Measurements from ENCODE around the gene SLC24A3.

The SLC24A3 gene

DNA sequence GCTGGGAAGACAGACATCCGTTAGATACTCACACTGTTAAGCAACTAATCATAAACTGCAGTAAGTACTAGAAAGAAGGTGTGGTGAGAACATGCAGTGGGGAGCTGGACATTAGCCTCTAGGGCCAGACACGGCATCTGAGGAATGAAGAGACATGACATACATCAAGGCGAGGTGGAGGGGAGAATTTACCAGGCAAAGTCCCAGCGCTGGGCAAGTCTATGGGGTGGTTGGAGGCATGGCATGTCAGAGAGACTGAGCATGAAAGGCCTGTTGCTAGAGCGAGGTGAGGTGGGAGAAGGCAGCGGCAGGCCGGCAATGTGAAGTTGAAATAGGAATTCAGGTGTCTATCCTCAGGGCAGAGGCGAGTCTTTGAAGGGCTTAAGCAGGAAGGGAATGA is 31.8 kb downstream of the SLC24A3 start:
- DNase-seq: no peak

DNA sequence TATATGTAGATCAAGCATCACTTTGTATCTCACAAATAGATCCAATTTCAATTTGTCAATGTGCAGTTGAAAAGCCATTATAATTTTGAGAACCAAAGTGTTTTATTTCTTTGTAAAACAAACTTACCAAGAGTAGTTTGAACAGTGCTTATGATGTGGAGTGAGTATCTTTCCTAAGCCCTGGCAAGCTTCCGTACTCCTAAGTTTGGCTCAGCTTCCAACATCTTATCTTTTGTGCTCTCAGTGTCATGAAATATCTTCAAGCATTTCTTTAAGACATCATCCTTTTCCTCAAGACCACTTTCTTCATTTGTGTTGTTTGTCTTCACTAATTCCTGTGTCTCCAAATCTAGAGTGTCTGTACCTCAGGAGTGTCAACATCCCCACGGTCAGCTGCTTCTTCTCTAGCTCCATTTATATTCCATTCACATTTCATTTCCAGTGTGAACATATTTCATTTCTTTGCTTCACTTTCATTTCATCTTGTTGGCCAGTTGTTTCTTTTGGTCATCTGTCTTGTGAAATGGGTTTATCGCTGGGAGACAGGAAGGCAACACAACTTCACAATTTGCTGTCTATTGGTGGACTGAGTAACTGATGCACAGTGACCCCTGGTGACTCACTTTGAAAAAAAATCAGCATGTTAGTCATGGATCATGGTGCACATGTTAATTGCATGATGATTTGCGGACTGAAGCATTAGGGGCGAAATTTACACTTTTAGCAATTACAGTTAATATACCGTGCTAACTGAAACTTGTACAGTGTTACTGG is 36.9 kb downstream of the SLC24A3 start:
- no peak for DNase-seq

DNA sequence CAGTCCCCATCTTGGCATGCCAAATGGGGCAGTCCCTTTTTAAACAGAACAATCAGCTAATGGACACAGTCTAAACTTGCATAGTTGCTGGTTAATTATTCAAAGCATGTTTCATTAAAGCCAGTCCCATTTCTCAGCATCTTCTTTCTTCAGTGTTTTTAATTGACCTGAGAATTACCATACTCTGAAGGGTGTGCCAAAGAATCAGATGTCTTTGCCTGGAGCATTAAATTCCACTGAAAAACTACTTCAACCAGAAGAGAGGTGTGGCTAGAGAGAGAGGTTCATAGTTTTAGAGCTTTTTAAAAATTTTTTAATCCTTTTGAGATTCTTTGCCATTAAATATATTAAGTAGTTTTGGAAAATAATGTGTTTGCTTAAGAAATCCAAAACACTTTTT is 37.9 kb downstream of the SLC24A3 start:
- DNase-seq: no peak

DNA sequence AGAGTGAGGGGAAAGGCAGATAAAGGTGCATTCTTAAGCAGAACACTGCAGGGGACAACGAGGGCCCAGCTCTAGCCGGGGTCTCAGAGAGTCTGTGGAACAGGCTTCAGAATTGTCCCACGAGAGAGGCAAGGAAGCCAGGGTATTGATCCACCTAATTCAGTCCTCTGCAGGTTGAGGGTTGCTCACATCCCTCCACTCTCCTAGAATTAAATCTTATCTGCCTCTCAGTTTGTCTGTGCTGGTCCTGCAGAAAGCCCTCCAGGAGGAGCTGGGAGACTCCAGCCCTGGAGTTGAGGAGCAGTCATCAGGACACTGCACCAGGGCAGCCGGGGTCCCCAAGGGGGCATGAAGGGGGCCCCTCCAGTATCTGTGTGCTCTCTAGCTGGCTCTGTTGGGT is 39.1 kb downstream of the SLC24A3 start:
- no peak for DNase-seq

DNA sequence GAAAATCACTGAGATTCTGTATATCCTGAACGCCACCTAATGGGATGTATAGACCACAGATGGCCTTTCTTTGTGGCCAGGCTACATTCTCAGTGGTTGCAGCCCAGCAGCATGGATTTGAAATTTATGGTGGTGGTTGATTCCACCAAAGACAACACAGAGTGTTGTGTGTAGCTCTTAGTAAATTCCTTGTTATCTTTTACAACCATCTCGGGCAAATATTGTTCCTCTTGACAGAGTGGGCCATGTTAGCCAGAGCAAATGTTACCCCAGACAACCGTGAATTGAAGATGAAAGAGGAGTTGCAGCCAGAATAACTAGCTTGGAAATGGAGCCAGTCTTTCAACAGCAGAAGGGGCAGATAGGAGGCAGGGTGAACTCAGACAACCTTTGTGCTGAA is 39.5 kb downstream of the SLC24A3 start:
- no peak for DNase-seq

DNA sequence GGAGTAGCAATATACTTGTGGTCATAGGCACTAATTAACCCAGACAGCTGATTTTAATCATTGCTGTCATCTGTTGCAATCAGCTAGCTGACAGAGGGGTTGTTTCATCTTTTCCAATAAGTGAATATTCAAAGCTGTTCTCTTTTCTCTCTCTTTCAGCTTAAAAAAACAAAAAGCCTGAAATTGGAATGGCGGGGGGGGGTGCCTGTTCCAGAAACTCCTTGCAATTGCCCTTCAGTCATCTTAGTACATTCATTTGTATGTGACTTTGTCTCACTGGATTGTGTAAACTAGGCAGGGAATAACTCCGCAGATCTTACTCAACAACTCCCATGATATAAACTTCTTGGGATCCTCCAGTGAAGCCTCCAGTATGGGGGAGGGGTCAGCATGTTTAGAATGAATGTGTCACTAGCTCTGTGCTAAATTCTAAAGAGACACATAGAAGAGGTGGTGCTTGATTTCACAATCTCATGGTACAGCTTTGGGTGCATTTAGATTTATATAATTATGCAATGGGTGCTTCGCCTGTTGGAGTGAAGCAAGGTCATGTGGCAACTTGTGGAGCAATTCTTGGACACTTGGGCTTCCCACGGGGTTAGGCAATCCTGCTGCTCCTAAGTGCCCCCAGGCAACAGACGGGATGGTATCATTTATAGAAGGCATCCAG is 40.1 kb downstream of the SLC24A3 start:
- no peak for DNase-seq

DNA sequence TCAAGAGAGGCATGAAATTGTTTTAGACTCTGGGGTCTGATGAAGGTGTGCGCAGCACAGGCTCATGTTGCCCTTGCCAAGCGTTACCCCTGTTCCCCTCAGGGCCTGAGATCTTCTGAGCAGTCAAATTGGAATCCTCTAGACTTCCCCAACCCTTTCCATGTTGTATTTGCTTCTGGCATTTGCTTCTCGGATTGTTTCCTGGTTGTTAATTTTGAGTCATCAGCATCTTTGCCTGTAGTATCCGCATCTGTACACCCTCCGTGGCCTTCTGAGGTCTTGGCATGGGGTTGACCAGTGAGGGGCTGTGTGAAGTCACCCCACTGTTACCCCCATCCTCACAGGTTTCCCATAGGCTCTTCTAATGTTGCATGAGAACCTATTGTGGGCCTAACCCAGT is 40.9 kb downstream of the SLC24A3 start:
- DNase-seq: no peak

DNA sequence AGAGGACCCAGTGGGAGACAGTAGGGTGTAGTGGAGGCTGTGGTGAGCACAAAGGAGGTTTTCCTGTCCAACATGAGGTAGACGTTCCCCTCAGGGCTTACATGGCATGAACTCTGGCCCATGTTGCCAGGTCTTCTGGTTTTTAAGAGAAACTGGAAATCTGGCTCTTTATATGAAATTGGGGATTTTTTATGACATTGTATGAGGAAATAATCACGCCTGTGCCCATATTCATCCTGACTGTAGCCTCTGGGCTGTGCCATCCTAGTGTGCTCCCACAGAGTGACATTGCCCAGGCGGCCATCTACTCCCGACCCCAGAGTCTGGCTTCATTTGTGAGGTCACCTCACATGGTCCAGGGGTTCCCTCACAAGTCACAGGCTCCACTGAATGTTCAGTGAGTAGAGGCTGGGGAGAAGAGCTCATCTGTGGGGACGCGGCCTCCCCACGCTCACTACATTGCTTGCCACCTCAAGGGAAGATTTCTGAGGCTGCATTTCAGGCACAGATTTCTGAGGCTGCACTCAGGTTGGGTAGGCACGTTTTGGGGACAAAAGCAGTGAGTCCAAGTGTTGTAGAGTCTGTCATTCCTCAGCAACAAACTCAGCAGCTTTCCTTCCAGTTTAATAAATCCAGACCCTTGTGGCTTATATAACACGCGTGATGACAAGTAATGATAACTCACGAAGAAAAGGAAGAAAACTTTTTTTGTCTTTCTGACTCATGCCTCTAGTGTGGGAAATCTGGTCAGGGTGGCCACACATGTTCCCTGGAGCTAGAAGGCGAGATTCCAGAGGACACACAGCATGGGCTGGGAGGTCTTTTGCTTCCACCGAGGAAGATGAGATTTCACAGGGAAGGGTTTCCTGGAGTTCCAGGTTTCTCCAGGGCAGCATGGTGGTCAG is 41.7 kb downstream of the SLC24A3 start:
- no peak for DNase-seq

DNA sequence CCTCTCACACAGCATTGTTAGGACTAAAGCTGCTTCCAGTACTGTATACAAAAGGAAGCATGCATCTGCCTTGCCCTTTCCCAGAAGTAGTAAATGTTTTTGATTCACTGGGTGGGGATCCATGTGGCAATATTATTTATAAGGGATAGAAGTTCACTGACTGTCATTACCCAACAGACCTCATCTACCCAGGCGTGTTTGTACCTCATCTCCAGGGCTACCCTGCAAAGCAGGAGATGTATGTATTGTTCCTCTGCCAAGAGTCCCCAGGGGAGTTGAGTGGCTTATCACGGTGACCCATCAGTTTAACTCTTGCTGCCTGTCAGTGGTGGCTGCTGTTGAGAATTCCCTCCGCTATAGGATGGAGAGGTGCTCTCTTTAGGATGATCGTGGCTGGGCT is 42.5 kb downstream of the SLC24A3 start:
- DNase-seq: no peak

DNA sequence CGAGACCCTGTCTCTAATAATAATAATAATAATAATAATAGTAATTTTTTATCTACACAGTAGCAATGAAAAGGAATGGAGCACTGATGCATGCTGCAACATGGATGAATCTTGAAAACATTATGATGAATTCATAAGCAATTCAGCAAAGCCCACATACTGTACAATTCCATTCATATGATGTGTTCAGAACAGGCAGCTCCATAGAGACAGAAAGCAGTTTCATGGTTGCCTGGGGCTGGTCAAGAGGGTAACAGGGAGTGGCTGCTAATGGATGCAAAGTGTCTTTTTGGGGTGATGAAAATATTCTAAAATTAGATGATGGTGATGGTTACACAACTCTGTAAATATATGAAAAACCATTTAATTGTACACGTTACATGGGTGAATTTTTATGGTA is 43.6 kb downstream of the SLC24A3 start:
- DNase-seq: no peak

DNA sequence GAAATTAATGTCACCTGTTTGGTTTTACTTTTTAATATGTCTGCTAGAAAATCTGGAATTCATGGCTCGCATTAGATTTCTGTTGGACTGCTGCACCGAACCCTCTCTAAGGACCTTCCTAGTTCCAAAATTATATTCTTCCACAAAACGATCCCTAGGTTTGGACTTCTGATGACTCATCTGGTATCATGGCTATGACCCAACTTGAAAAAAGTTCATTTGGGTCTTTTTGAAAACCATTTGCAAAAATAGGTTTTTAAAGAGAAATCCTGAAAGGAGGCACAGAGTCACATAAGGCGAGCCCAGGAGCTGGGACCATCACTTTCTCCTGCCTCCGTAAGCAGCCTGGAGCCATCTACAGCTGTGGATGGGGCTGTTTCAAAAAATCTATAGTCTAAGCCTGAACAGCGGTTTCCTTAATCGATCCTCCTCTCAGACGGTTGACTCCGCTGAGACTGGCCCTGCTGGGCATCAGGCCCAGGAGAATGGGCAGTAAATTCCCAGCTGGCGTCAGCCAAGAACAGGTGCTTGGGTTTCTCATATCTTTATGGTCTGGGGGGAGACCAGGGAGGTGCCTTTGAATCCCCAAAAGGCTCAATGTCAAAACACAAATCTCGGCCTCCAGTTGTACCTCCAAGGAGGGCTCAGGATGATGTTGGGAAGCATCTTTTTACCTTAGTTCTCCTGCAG is 44.6 kb downstream of the SLC24A3 start:
- DNase-seq: no peak

DNA sequence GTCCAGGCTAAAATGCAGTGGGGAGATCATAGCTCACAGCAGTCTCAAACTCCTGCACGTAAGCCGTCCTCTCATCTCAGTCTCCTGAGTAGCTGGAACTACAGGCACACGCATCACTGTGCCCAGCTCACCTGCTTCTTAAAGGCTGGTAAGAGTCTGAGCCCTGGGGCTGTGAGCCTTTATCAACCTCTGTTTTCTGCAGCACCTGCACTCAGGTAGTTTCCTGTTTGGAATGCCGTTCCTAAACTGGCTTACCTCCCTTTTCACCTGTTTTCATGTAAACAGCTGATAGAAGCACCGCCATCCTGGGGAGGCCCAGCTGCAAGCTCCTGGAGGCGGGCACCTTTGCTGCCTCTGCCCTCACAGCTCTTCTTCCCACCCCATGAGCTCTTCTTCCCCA is 45.4 kb downstream of the SLC24A3 start:
- no peak for DNase-seq

DNA sequence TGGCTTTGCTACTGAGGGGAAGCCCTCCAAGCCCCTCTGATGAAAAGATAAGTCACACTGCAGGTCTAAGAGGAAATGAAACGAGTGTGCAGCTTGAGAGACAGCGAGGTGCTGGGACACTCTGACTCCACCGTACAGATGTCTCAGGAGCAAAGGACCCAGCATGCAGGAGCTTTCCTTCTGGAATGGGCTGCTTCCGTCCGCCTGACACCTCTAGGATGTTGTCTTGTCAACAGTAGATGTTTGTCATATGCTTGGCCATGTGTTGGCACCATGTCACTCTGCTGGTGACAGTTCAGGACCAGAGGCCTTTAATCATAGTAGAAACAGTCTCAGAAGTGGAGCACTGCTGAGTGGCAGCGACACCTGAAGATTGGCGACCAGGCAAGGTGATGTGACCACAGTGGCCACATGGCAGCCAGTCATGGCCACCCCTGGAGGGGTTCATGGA is 46.7 kb downstream of the SLC24A3 start:
- no peak for DNase-seq

DNA sequence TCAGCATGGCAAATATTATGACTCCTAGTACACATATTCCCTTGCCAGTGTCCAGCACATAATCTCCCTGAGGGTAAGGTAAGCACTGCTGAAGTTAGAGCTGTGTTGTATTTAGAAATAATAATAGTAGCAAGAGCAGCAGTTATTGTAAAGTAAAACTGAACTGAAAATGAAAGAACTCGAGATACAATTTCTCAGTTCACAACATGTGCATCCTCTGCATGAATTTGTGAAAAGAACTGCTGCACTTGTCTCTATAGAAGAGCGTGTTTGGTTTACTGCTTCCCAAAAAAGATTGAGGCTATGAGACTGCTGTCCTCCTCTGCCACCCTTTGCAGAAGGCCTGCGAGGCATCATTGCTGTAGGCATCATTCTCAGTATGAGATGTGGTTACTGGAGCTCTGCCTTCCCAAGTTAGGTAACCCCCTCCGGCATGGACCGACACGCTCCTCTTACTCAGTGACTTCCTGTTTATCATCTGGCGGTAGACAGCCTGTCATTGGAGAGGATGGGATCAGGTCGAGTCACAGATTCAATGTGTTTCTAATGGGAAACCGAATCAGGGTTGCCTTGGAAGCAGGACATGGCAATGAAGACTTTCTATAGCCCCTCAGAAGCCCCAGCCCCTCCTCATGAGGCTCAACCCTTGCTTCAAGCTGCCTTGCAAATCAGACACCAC is 48.1 kb downstream of the SLC24A3 start:
- no peak for DNase-seq

DNA sequence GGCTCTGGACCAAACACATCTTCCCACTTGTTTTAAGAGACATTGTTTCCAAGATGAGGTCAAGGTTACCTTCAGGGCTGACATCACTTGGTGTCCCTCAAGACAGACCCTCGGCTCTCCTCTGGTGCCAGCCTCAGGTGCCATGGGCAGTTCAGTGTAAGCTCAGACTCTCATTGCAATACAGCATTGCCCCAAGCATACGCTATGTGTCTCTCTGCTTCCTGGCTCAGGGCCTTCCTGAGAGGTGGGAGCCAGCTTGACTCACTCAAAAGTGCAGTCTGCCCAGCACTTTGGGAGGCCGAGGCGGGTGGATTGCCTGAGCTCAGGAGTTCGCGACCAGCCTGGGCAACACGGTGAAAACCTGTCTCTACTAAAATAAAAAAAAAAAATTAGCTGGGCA is 51.7 kb downstream of the SLC24A3 start:
- no peak for DNase-seq

DNA sequence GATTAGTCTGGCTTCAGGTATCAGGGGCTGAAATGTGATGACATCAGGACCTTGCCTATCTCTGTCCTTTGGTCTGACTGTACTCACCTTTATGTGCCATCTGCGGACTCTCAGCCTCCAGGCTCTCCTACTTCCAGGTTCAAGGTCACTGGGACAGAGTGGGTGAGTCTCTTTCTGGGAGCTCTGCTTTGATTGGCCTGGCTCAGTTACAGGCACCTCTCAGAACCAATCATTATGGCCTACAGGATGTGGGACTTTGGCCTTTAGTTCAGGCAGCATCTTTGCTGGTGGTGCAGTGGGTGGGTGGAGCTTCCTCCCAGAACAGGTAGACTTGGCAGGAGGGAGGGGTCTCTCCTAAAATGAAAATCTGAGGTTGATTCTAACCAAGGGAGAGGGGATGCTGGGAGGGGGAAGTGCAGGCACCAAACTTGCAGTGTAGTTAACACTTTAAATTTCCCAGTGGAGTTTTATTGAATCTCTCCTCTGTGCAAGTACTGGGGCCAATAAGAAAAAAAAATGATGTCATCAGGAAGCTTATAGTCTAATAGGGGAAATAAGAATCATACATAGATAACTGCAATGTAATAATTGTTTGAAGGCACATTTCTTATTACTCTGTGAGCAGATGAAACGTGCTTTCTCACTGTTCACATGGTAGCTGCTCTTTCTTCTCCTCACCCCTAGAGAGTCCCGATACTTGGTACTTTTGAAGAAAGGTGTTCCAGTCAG is 53.4 kb downstream of the SLC24A3 start:
- DNase-seq: no peak

DNA sequence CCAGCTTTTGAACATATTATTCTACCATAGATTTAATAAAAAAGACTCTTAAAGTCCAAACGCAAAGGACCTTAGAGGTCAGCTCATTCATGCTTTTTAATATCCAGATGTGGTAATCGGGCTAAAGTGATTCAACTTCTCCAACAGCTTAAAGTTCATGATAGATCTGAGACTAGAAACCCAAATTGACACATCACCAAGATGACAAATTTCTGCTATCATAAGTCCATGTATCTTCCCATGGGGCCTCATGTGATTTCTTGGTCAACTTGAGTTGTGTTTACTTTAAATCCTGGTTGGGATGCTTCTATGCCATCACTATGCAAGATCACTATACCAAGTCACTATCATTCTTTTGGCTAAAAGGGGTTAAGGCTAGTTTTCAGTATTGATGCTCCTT is 56.0 kb downstream of the SLC24A3 start:
- DNase-seq: no peak

DNA sequence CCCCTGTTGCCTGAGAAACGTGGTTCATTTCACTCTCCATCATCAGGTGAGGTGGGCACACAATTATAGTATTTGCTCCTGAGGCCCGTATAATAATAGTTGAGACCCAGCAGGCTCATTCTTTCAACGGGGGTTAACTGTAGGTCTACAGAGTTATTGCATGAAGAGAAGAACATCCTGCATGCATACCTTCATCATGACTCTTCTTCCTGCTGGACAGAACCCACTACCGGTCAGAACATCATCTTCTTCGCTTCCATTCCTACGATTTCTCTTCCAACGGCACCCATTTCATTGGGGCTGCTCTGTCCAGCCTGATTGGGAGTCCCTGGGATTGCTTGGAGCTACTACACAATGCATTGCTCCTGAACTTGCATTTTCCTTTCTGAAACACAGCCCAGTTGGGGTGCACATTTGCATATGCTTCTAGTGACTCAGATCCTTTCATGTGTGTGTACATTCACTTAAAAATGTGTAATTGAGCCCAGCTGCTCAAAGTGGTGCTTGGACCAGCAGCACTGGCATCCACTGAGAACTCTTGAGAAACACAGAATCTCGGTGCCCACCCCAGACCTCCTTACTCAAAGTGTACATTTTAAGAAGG is 57.4 kb downstream of the SLC24A3 start:
- DNase-seq: no peak

DNA sequence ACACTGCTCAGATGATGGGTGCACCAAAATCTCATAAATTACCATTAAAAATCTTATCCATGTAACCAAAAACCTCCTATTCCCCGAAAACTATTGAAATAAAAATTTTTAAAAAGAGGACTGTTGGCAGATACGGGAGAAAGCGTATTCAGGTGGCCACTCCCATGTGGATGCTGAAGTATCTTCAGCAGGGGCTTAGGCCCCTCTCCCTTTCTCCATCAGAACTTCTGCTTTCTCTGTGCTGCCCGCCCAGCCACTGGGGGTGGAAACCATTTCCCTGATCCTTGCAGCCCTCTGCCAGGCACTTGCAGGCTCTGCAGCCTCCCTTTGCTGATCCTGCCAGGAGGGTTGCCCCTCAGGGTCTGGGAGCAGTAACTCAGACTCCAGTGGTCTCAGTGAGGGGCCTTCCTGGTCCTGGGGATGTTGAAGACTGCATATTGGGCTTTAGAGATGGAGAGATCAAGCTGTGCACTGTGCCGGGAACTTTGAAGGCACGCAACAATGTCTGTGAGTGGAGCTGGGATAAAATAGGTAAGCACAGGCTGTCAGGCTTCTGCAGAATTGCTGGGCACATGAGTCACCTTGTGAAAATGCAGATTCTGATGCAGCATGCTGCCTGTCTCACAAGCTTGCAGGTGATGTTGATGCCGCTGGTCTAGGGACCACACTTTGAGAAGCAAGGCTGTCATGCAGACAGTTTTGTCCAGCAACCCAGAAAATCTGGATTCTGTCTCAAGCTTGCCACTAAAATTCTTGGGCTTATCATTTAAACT is 59.6 kb downstream of the SLC24A3 start:
- no peak for DNase-seq

DNA sequence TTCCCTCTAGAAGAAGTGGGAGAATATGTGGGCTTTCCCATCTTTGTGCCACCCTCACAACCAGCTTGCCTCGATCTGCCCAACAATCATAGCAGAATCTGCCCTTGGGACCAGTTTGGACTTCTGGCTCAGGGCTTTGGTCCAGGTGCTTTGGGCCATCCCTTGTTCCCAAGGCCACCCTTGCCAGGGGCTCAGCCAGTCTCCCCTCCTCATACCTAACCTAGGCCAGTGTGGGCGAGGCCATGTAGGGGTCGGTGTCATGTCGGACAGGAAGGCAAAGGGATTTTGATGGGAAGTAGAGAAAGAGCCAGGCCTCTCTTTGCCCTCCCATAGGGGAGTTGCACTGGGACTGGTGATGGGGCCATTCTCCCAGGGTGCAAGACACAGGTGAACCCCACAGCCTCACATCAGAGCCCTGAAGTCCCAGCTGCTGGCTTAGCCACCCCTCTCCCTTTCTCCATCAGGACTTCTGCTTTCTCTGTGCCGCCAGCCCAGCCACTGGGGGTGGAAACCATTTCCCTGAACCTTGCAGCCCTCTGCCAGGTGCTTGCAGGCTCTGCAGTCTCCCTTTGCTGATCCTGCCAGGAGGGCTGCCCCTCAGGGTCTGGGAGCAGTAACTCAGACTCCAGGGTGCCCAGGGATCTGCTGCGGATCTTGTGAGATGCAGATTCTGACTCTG is 60.7 kb downstream of the SLC24A3 start:
- no peak for DNase-seq
